Gastroesophageal sphincter (tissue), 3 donors: ENCODE results near the gene RSPH10B2.
"Not testable (repeated sequence)": the region's sequence is repeated elsewhere in the genome, so short reads cannot be mapped to it uniquely, and the experiment has no call there.

ENCODE experiments used
- EP300 ChIP-seq: sonication (generic); formaldehyde crosslinking; IDR thresholded peaks from one replicate; pipeline ENCODE4 v1.6.1; 2017; ENCODE audit warnings: antibody characterized with exemption, mild to moderate bottlenecking
- POLR2A ChIP-seq, 2 donors: fragments of 450-650 bp; IDR thresholded peaks; one replicate each; pipeline ENCODE4 v1.6.1; 2017; ENCODE audit warnings: antibody characterized with exemption in 2 of 2, mild to moderate bottlenecking in 2 of 2, moderate library complexity in 1 of 2
- POLR2AphosphoS5 ChIP-seq: sonication (generic); formaldehyde crosslinking; IDR thresholded peaks from one replicate; pipeline ENCODE4 v1.6.1; 2017; ENCODE audit warnings: antibody characterized with exemption
- TF ChIP-seq, protein P1 (sequence below), 4 experiments: fragments of 200-600 bp in 2 of 4; fragments of 450-650 bp in 2 of 4; sonication (generic) in 1 of 4; IDR thresholded peaks; one replicate each; pipeline ENCODE4 v1.5.1; 2017 to 2019; ENCODE audit warnings: antibody characterized with exemption in 4 of 4, mild to moderate bottlenecking in 2 of 4, moderate library complexity in 2 of 4

DNA sequence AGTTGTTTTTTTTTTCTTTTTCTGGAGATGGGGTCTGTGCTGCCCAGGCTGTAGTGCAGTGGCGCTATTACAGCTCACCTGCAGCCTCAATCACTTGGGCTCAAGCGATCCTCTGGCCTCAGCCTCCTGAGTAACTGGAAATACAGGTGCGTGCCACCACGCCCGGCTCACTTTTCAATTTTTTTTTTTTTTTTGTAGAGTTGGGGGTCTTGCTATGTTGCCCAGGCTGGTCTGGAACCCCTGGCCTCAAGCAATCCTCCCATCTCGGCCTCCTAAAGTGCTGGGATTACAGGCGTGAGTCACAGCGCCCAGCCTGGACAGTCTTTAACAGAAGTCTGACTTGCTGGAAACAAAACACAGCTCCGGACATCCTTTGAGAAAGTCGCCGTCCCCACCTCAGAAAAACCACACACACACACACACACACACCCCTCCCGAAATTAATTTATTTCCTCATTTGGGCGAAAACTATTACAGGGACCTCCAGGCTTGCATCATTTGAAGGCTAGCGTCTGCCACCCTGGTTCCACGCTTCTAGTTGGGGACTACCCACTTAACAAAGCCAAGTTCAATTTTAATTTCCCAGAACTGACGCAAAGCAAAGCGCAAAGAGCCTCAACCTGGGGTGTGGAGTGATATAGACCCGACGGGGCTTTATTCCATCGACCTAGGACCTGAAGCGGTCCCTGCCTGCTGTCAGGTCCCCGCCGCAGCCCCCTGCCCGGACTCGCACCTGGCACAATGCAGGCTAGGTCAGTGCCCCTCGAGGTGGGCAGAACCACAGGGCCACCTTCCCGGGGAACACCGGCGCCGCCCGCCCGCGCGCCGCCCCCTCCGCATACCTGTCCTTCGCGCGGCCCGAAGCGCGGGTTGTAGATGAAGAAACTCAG lies 71.6 kb downstream of the RSPH10B2 start:
- TF ChIP-seq POLR2A (IDR thresholded peaks at IDR 0.05); POLR2AphosphoS5; EP300: not testable (repeated sequence)
- TF ChIP-seq, protein P1, sequence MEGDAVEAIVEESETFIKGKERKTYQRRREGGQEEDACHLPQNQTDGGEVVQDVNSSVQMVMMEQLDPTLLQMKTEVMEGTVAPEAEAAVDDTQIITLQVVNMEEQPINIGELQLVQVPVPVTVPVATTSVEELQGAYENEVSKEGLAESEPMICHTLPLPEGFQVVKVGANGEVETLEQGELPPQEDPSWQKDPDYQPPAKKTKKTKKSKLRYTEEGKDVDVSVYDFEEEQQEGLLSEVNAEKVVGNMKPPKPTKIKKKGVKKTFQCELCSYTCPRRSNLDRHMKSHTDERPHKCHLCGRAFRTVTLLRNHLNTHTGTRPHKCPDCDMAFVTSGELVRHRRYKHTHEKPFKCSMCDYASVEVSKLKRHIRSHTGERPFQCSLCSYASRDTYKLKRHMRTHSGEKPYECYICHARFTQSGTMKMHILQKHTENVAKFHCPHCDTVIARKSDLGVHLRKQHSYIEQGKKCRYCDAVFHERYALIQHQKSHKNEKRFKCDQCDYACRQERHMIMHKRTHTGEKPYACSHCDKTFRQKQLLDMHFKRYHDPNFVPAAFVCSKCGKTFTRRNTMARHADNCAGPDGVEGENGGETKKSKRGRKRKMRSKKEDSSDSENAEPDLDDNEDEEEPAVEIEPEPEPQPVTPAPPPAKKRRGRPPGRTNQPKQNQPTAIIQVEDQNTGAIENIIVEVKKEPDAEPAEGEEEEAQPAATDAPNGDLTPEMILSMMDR (IDR thresholded peaks at IDR 0.05): not testable (repeated sequence)
